HCT116 (cell line): ENCODE measurements around the gene YBX2.

Experiments
- CBX3 ChIP-seq: IDR thresholded peaks from 2 replicates; pipeline ENCODE4 v1.6.1; 2012; ENCODE audit warnings: low read depth
- CTCF ChIP-seq, 3 experiments: fragments of 200-600 bp in 1 of 3; sonication (generic) in 1 of 3; IDR thresholded peaks in 2 of 3; conservative IDR thresholded peaks in 1 of 3; 2 replicates each; pipeline ENCODE4 v1.5.1; 2012 to 2017; ENCODE audit warnings: low read depth in 2 of 3, low read length in 2 of 3, antibody characterized with exemption in 1 of 3, borderline replicate concordance in 1 of 3, control low read depth in 1 of 3, mild to moderate bottlenecking in 1 of 3, mixed read lengths in 1 of 3, mixed run types in 1 of 3, moderate library complexity in 1 of 3; ENCODE audit not compliant: insufficient read depth in 1 of 3
- EZH2 ChIP-seq: fragments of 200-600 bp; sonication (generic); IDR thresholded peaks from 2 replicates; pipeline ENCODE4 v1.6.1; 2017; ENCODE audit warnings: antibody characterized with exemption, mixed run types
- EZH2phosphoT487 ChIP-seq: fragments of 200-600 bp; IDR thresholded peaks from 2 replicates; pipeline ENCODE4 v1.6.1; 2018; ENCODE audit warnings: antibody characterized with exemption, borderline replicate concordance
- JUND ChIP-seq: IDR thresholded peaks from 2 replicates; pipeline ENCODE4 v1.6.1; 2012
- MAX ChIP-seq: IDR thresholded peaks from 2 replicates; pipeline ENCODE4 v1.6.1; 2012
- POLR2A ChIP-seq: IDR thresholded peaks from 2 replicates; pipeline ENCODE4 v1.7.0; 2011; ENCODE audit warnings: borderline replicate concordance; ENCODE audit not compliant: insufficient read depth, insufficient read length; ENCODE audit errors: extremely low read depth
- POLR2AphosphoS5 ChIP-seq: IDR thresholded peaks from 2 replicates; pipeline ENCODE4 v1.6.1; 2011; ENCODE audit warnings: mild to moderate bottlenecking, low read depth, low read length, moderate library complexity
- RAD21 ChIP-seq: IDR thresholded peaks from 2 replicates; pipeline ENCODE4 v1.6.1; 2012; ENCODE audit warnings: low read depth, mild to moderate bottlenecking
- REST ChIP-seq: IDR thresholded peaks from 2 replicates; pipeline ENCODE4 v1.6.1; 2012; ENCODE audit warnings: low read depth
- TF ChIP-seq, protein P1 (sequence below): IDR thresholded peaks from 2 replicates; pipeline ENCODE4 v1.6.1; 2012

- TF ChIP-seq CBX3 = no peak
- TF ChIP-seq EZH2phosphoT487 = no peak
- no peak for TF ChIP-seq POLR2A
- TF ChIP-seq MAX = no peak
- no peak for TF ChIP-seq EZH2
- TF ChIP-seq REST = no peak
- TF ChIP-seq POLR2AphosphoS5 = no peak
- TF ChIP-seq RAD21 = no peak
- TF ChIP-seq, protein P1, sequence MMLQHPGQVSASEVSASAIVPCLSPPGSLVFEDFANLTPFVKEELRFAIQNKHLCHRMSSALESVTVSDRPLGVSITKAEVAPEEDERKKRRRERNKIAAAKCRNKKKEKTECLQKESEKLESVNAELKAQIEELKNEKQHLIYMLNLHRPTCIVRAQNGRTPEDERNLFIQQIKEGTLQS = no peak
- no peak for TF ChIP-seq CTCF (IDR thresholded peaks at IDR 0.05 in 2 of 3, conservative IDR thresholded peaks at IDR 0.05 in 1 of 3; ENCODE audit: borderline replicate concordance in 1 of 3, insufficient read depth in 1 of 3, low read depth in 2 of 3, low read length in 2 of 3)
- TF ChIP-seq JUND = no peak
Measured at GRCh38 chr17:7290685-7291084, 3.8 kb downstream of the YBX2 start.
